OCI-LY1 (cell line): ENCODE data around the gene PPP1R14D.

Experiments used
- H2AFZ ChIP-seq: fragments of 200-600 bp; sonication (generic), shearing (Covaris generic); 2 replicates; pipeline ENCODE4 v1.6.0; 2014; ENCODE audit warnings: antibody characterized with exemption, mild to moderate bottlenecking, low read length
- H3F3A ChIP-seq: fragments of 200-600 bp; sonication (generic), shearing (Covaris generic); 2 replicates; pipeline ENCODE4 v1.6.0; 2014; ENCODE audit warnings: mild to moderate bottlenecking, antibody characterized with exemption, low read length, moderate library complexity; ENCODE audit not compliant: insufficient read depth
- H3K27ac ChIP-seq: fragments of 200-600 bp; sonication (generic); 2 replicates; pipeline ENCODE4 v1.5.1; 2014; ENCODE audit warnings: low read length, mixed run types, mild to moderate bottlenecking, low read depth; ENCODE audit not compliant: poor library complexity, severe bottlenecking
- H3K27me3 ChIP-seq: fragments of 200-600 bp; sonication (generic); 2 replicates; pipeline ENCODE4 v1.6.0; 2014; ENCODE audit warnings: antibody characterized with exemption, mild to moderate bottlenecking, low read length, moderate library complexity; ENCODE audit not compliant: insufficient read depth
- H3K36me3 ChIP-seq: fragments of 200-600 bp; sonication (generic); 2 replicates; pipeline ENCODE4 v1.6.1; 2014; ENCODE audit warnings: mild to moderate bottlenecking, antibody characterized with exemption, low read length, moderate library complexity, mixed read lengths; ENCODE audit not compliant: insufficient read depth
- H3K4me1 ChIP-seq: fragments of 200-600 bp; sonication (generic); 2 replicates; pipeline ENCODE4 v1.5.1; 2014; ENCODE audit warnings: mild to moderate bottlenecking, low read length, moderate library complexity; ENCODE audit not compliant: insufficient read depth, severe bottlenecking
- H3K4me2 ChIP-seq: fragments of 200-600 bp; sonication (generic), shearing (Covaris generic); 2 replicates; pipeline ENCODE4 v1.6.1; 2014; ENCODE audit warnings: low read length
- H3K4me3 ChIP-seq: fragments of 200-600 bp; sonication (generic); 2 replicates; pipeline ENCODE4 v1.5.1; 2014; ENCODE audit warnings: low read length, low read depth, mild to moderate bottlenecking, mixed read lengths; ENCODE audit not compliant: poor library complexity, severe bottlenecking
- H3K79me2 ChIP-seq: fragments of 200-600 bp; shearing (Covaris generic); 2 replicates; pipeline ENCODE4 v1.6.1; 2016; ENCODE audit warnings: mixed run types, low read length, mixed read lengths; ENCODE audit not compliant: insufficient read depth
- H3K9ac ChIP-seq: fragments of 200-600 bp; sonication (generic), shearing (Covaris generic); 2 replicates; pipeline ENCODE4 v1.6.1; 2014; ENCODE audit warnings: mild to moderate bottlenecking, low read length, mixed read lengths
- H3K9me2 ChIP-seq: fragments of 200-600 bp; sonication (generic), shearing (Covaris generic); 2 replicates; pipeline ENCODE4 v1.6.1; 2014; ENCODE audit warnings: low read depth, mild to moderate bottlenecking, low read length, mixed read lengths
- H3K9me3 ChIP-seq: fragments of 200-600 bp; shearing (Covaris generic); 2 replicates; pipeline ENCODE4 v1.6.1; 2014; ENCODE audit warnings: low read length, mixed read lengths
- H4K20me1 ChIP-seq: fragments of 200-600 bp; sonication (generic), shearing (Covaris generic); 2 replicates; pipeline ENCODE4 v1.6.0; 2016; ENCODE audit warnings: mild to moderate bottlenecking, low read length; ENCODE audit not compliant: insufficient read depth
- CTCF ChIP-seq: fragments of 200-600 bp; sonication (generic), shearing (Covaris generic); IDR thresholded peaks from 2 replicates; pipeline ENCODE4 v1.5.1; 2017; ENCODE audit warnings: mild to moderate bottlenecking, antibody characterized with exemption, low read length, moderate library complexity, mixed read lengths
- EZH2 ChIP-seq: fragments of 200-600 bp; sonication (generic), shearing (Covaris generic); IDR thresholded peaks from 2 replicates; pipeline ENCODE4 v1.8.0; 2017; ENCODE audit warnings: borderline replicate concordance, mixed run types, mild to moderate bottlenecking, antibody characterized with exemption, low read length, moderate library complexity, mixed read lengths

Gene PPP1R14D

GRCh38 chr15:40831861-40832260 is 3.4 kb upstream of the PPP1R14D start:
- H3K79me2 ChIP-seq: no peaks in the 10 kb centered on the region
- no peaks in the 10 kb centered on the region for H3F3A ChIP-seq
- H2AFZ ChIP-seq: no peak overlapping the region
- no peaks in the 10 kb centered on the region for H3K9me3 ChIP-seq
- no peak overlapping the region for H3K4me2 ChIP-seq
- H3K27me3 ChIP-seq: no peaks in the 10 kb centered on the region
- TF ChIP-seq CTCF: no peak
- TF ChIP-seq EZH2: no peak
- no peaks in the 10 kb centered on the region for H4K20me1 ChIP-seq
- no peaks in the 10 kb centered on the region for H3K9me2 ChIP-seq
- H3K27ac ChIP-seq: no peak overlapping the region
- peaks cover 8% of the 10 kb centered on the region for H3K4me1 ChIP-seq
- no peaks in the 10 kb centered on the region for H3K36me3 ChIP-seq
- H3K4me3 ChIP-seq: no peak overlapping the region
- no peak overlapping the region for H3K9ac ChIP-seq

- Histone ChIP-seq H2AFZ (no peak overlapping the region), H3K9me3 (no peaks in the 10 kb centered on the region), H3K9ac (no peak overlapping the region), H3K27ac (no peak overlapping the region), H3K4me1 (peaks cover 8% of the 10 kb centered on the region), H3K9me2 (no peaks in the 10 kb centered on the region), H3K27me3 (no peaks in the 10 kb centered on the region), H4K20me1 (no peaks in the 10 kb centered on the region), H3K79me2 (no peaks in the 10 kb centered on the region), H3K4me3 (no peak overlapping the region), H3F3A (no peaks in the 10 kb centered on the region), H3K36me3 (no peaks in the 10 kb centered on the region), H3K4me2 (no peak overlapping the region)
- TF ChIP-seq EZH2: no peak
- no peak for TF ChIP-seq CTCF
These were observed 2.4 kb upstream of the PPP1R14D start for GRCh38 chr15:40830884-40831283.

- Histone ChIP-seq H3K9ac (peak overlapping the region; percentile 15; the same call in 1 of the 2 replicates), H3F3A (no peaks in the 10 kb centered on the region), H3K4me3 (peak overlapping the region; percentile 43), H2AFZ (peak overlapping the region; percentile 44), H3K4me1 (peaks cover 8% of the 10 kb centered on the region), H3K79me2 (no peaks in the 10 kb centered on the region), H3K9me3 (no peaks in the 10 kb centered on the region), H3K27ac (no peak overlapping the region), H4K20me1 (no peaks in the 10 kb centered on the region), H3K4me2 (peak overlapping the region; percentile 58), H3K36me3 (no peaks in the 10 kb centered on the region), H3K27me3 (no peaks in the 10 kb centered on the region), H3K9me2 (no peaks in the 10 kb centered on the region)
- TF ChIP-seq CTCF (no peak), EZH2 (no peak)
These were observed 607 bp upstream of the PPP1R14D start for GRCh38 chr15:40829115-40829514.
